SK-N-MC (cell line): ENCODE results near the gene HLA-G.

ENCODE experiments used
- EZH2 ChIP-seq: fragments of 200-600 bp; sonication (generic); IDR thresholded peaks from one replicate; pipeline ENCODE4 v1.6.1; 2017; ENCODE audit warnings: antibody characterized with exemption
- POLR2AphosphoS5 ChIP-seq: IDR thresholded peaks from 2 replicates; pipeline ENCODE4 v1.6.1; 2012; ENCODE audit warnings: mild to moderate bottlenecking, low read depth, low read length, borderline replicate concordance

GRCh38 chr6:29792123-29793035 is 35.2 kb upstream of the HLA-G start:
- TF ChIP-seq EZH2 (no peak), POLR2AphosphoS5 (no peak)
